NB4 (cell line): Measurements from ENCODE around the gene TMEM176B.

Experiments
- MYC ChIP-seq: IDR thresholded peaks from 2 replicates; pipeline ENCODE4 v1.6.1; 2011; ENCODE audit warnings: low read depth, low read length
- POLR2A ChIP-seq: IDR thresholded peaks from 2 replicates; pipeline ENCODE4 v1.6.1; 2011; ENCODE audit warnings: mild to moderate bottlenecking; ENCODE audit not compliant: insufficient read length; ENCODE audit errors: extremely low read depth
- TF ChIP-seq, protein P1 (sequence below): IDR thresholded peaks from one replicate; pipeline ENCODE4 v1.5.1; 2012; ENCODE audit warnings: low read depth, low read length
- TF ChIP-seq, protein P2 (sequence below): IDR thresholded peaks from 2 replicates; pipeline ENCODE4 v1.6.1; 2011; ENCODE audit warnings: low read depth, low read length

DNA sequence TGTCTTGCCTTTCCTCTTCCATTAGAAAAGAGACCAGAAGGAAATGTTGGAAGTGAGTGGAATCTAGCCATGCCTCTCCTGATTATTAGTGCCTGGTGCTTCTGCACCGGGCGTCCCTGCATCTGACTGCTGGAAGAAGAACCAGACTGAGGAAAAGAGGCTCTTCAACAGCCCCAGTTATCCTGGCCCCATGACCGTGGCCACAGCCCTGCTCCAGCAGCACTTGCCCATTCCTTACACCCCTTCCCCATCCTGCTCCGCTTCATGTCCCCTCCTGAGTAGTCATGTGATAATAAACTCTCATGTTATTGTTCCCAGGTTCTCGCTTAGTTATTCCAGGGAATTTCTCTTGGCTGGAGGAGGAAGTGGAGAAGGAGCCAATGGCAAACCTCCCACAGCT, 4.6 kb upstream of the TMEM176B start:
- TF ChIP-seq, protein P1, sequence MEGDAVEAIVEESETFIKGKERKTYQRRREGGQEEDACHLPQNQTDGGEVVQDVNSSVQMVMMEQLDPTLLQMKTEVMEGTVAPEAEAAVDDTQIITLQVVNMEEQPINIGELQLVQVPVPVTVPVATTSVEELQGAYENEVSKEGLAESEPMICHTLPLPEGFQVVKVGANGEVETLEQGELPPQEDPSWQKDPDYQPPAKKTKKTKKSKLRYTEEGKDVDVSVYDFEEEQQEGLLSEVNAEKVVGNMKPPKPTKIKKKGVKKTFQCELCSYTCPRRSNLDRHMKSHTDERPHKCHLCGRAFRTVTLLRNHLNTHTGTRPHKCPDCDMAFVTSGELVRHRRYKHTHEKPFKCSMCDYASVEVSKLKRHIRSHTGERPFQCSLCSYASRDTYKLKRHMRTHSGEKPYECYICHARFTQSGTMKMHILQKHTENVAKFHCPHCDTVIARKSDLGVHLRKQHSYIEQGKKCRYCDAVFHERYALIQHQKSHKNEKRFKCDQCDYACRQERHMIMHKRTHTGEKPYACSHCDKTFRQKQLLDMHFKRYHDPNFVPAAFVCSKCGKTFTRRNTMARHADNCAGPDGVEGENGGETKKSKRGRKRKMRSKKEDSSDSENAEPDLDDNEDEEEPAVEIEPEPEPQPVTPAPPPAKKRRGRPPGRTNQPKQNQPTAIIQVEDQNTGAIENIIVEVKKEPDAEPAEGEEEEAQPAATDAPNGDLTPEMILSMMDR = no peak
- TF ChIP-seq MYC = no peak
- TF ChIP-seq, protein P2, sequence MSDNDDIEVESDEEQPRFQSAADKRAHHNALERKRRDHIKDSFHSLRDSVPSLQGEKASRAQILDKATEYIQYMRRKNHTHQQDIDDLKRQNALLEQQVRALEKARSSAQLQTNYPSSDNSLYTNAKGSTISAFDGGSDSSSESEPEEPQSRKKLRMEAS = no peak
- TF ChIP-seq POLR2A = no peak
